Measurements from ENCODE around the gene RTEL1. TPM values are rescaled to one million over a fixed set of nuclear protein-coding genes. Genes with fewer than 3 reads are reported as not detected.

RTEL1 gene
- total and polyA plus RNA-seq, 2 donors (not counting 1 experiment from before 2014, with no cell fraction given) = 4.7 to 12.4 TPM

GRCh38 chr20:63703976-63704748 is 46.0 kb downstream of the RTEL1 start:
- DNase-seq (ENCODE audit: low read depth in 2 of 2) = no peak
- H3K79me2 ChIP-seq (ENCODE audit: control insufficient read depth, insufficient read depth, low read length) = peaks cover 43% of the 10 kb centered on the region
- peaks cover 15% of the 10 kb centered on the region for H3K4me1 ChIP-seq (ENCODE audit: control insufficient read depth, extremely low read depth, insufficient read depth, low read length)
- no peak overlapping the region for H3K4me2 ChIP-seq (ENCODE audit: extremely low read depth, insufficient read depth, low read length)
- no peaks in the 10 kb centered on the region for H3K9me3 ChIP-seq (ENCODE audit: control insufficient read depth, insufficient read depth, low read depth, low read length)
- no peaks in the 10 kb centered on the region for H3K27me3 ChIP-seq (ENCODE audit: control insufficient read depth, insufficient read depth, low read length)
- H3K27ac ChIP-seq (ENCODE audit: insufficient read depth, low read length) = no peak overlapping the region
- TF ChIP-seq CTCF (conservative IDR thresholded peaks at IDR 0.05 in 1 of 2, IDR thresholded peaks at IDR 0.05 in 1 of 2; ENCODE audit: low read depth in 1 of 2, low read length in 2 of 2) (no peak), EZH2 (IDR thresholded peaks at IDR 0.05; ENCODE audit: low read length, missing control alignments) (no peak)
- no peak overlapping the region for H2AFZ ChIP-seq (ENCODE audit: low read length)
- H4K20me1 ChIP-seq (ENCODE audit: control insufficient read depth, extremely low read depth, insufficient read depth, low read length) = no peaks in the 10 kb centered on the region
- peaks cover 34% of the 10 kb centered on the region for H3K36me3 ChIP-seq (ENCODE audit: control insufficient read depth, insufficient read depth, low read length)
- H3K4me3 ChIP-seq (replicated peaks in 1 of 4; ENCODE audit: control extremely low read depth in 1 of 4, insufficient read depth in 1 of 4, low read depth in 3 of 4, low read length in 4 of 4) = no peak overlapping the region
- H3K9ac ChIP-seq (ENCODE audit: insufficient read depth, low read length) = no peak overlapping the region

- Histone ChIP-seq H3K27me3 (ENCODE audit: control insufficient read depth, insufficient read depth, low read length) (no peaks in the 10 kb centered on the region), H2AFZ (ENCODE audit: low read length) (no peak overlapping the region), H3K79me2 (ENCODE audit: control insufficient read depth, insufficient read depth, low read length) (peaks cover 47% of the 10 kb centered on the region), H3K4me2 (ENCODE audit: extremely low read depth, insufficient read depth, low read length) (no peak overlapping the region), H3K36me3 (ENCODE audit: control insufficient read depth, insufficient read depth, low read length) (peaks cover 37% of the 10 kb centered on the region), H3K9ac (ENCODE audit: insufficient read depth, low read length) (no peak overlapping the region), H4K20me1 (ENCODE audit: control insufficient read depth, extremely low read depth, insufficient read depth, low read length) (no peaks in the 10 kb centered on the region), H3K9me3 (ENCODE audit: control insufficient read depth, insufficient read depth, low read depth, low read length) (no peaks in the 10 kb centered on the region), H3K4me3 (replicated peaks in 1 of 4; ENCODE audit: control extremely low read depth in 1 of 4, insufficient read depth in 1 of 4, low read depth in 3 of 4, low read length in 4 of 4) (no peak overlapping the region), H3K4me1 (ENCODE audit: control insufficient read depth, extremely low read depth, insufficient read depth, low read length) (peaks cover 9% of the 10 kb centered on the region), H3K27ac (ENCODE audit: insufficient read depth, low read length) (no peak overlapping the region)
- DNase-seq (ENCODE audit: low read depth in 2 of 2) = no peak
- no peak for TF ChIP-seq CTCF (conservative IDR thresholded peaks at IDR 0.05 in 1 of 2, IDR thresholded peaks at IDR 0.05 in 1 of 2; ENCODE audit: low read depth in 1 of 2, low read length in 2 of 2)
- TF ChIP-seq EZH2 (IDR thresholded peaks at IDR 0.05; ENCODE audit: low read length, missing control alignments) = no peak
These were observed 46.6 kb downstream of the RTEL1 start for GRCh38 chr20:63704749-63705117.

- Histone ChIP-seq H3K9ac (ENCODE audit: insufficient read depth, low read length) (no peak overlapping the region), H3K79me2 (ENCODE audit: control insufficient read depth, insufficient read depth, low read length) (peaks cover 49% of the 10 kb centered on the region), H3K27ac (ENCODE audit: insufficient read depth, low read length) (no peak overlapping the region), H3K4me1 (ENCODE audit: control insufficient read depth, extremely low read depth, insufficient read depth, low read length) (peaks cover 9% of the 10 kb centered on the region), H4K20me1 (ENCODE audit: control insufficient read depth, extremely low read depth, insufficient read depth, low read length) (no peaks in the 10 kb centered on the region), H3K36me3 (ENCODE audit: control insufficient read depth, insufficient read depth, low read length) (peaks cover 32% of the 10 kb centered on the region), H3K27me3 (ENCODE audit: control insufficient read depth, insufficient read depth, low read length) (no peaks in the 10 kb centered on the region), H3K9me3 (ENCODE audit: control insufficient read depth, insufficient read depth, low read depth, low read length) (no peaks in the 10 kb centered on the region), H3K4me2 (ENCODE audit: extremely low read depth, insufficient read depth, low read length) (peak overlapping the region; percentile 99), H3K4me3 (replicated peaks in 1 of 4; ENCODE audit: control extremely low read depth in 1 of 4, insufficient read depth in 1 of 4, low read depth in 3 of 4, low read length in 4 of 4) (no peak overlapping the region), H2AFZ (ENCODE audit: low read length) (no peak overlapping the region)
- DNase-seq (ENCODE audit: low read depth in 2 of 2) = no peak
- TF ChIP-seq EZH2 (IDR thresholded peaks at IDR 0.05; ENCODE audit: low read length, missing control alignments) (no peak), CTCF (conservative IDR thresholded peaks at IDR 0.05 in 1 of 2, IDR thresholded peaks at IDR 0.05 in 1 of 2; ENCODE audit: low read depth in 1 of 2, low read length in 2 of 2) (no peak)
These were observed 47.3 kb downstream of the RTEL1 start for GRCh38 chr20:63705232-63706026.

Measured in fibroblast of lung (primary cell).